NCI-H187 treated with DMSO at 0.1 percent for 48 hours (cell line): ENCODE measurements around the gene ADAM33.

Experiments
- DNase-seq: peaks from one replicate; lab custom pipeline; 2025; lab: John Stamatoyannopoulos, UW

Gene ADAM33

DNA sequence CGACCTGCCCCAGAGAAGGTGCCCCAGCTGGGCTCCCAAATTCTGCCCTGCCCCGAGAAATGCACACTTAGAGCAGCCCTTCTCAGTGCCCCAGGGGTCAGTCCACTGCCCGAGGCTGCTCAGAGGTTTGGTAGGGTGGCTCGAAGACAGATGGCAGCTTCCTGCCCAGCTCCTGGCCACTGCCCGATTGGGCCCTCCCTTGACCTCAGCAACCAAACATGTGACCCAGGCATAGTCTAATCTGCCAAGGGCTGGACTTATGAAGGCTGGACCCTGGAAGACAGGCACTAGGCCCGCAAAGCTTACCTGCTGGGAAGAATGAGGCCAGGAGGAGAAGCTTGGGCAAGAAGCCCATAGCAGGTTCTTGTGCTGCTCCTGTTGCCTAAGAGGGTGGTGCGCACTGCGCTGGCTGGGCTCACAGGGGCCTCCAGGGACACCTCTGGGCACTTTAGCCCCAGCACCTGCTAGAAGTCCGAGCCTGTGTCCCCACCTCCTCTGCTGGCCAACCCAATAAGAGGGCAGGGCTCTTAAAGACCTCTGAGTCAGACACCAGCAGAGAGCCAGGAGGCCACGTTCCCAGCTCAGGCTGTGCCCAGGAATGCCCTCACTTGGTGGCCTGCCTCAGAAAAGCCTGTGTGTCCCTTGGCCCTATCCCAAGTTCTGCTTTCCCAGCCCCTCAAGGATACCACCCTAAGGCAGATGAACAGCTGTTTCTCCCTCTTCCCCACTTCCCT lies 25.1 kb upstream of the ADAM33 start:
- no peak for DNase-seq

- no peak for DNase-seq
Observed at GRCh38 chr20:3705970-3706739, 24.3 kb upstream of the ADAM33 start.

DNA sequence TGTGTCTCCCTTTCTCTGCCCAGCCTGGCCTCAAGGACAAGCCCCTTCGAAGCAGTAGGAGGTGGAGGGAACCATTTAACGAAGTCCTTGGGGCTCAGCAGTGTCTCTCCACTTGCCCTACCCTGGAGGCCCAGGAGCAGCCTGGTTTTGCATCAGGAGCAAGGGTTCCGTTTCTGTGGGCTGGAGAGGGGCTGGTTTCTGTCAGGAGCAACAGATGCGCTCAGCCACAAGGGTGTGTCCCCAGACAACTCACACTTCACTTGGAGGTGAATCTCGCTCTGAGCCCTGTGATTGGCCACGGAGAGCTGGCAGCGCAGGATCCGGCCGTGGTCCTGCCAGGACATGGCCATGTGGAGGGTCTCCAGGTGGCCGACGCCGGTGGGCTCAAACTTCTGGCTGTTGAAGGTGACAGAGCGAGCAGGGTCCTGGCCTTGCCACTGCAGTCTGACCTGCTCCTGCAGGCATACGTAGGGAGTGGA lies 23.7 kb upstream of the ADAM33 start:
- DNase-seq = no peak

- DNase-seq = no peak
Observed at GRCh38 chr20:3704087-3704486, 22.3 kb upstream of the ADAM33 start.

DNA sequence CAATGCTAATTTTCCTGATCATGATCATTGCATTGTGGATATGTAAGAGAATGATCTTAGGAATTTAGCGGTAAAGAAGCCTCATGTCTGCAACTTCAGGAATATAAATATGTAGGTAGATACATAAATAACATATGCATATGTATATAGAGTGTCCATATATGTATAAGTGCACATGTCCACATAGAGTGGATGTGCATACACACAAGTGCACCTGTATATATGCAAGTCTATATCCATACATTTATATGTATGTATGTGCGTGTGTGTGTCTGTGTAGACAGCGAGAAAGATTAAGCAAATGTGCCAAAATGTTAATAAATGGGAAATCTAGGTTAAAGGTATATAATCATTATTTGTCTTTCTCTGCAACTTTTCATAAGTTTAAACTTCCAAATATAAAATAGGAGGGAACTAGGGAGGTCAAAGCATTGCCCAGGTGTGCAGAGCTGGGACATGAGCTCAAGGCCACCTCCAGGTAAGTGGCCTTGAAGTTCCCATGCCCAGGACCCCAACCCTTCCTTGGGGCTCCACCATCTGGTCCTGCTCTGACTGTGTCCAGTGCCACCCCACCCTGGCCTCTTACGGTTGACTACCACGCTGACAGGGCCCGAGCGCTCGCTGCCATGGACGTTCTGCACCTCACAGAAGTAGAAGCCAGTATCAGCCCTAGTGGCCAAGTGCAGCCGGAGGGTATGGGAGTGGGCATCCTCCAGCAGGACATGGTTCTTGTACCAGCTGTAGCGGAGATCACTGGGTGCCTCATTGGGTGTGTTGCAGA lies 21.0 kb upstream of the ADAM33 start:
- DNase-seq = no peak

DNA sequence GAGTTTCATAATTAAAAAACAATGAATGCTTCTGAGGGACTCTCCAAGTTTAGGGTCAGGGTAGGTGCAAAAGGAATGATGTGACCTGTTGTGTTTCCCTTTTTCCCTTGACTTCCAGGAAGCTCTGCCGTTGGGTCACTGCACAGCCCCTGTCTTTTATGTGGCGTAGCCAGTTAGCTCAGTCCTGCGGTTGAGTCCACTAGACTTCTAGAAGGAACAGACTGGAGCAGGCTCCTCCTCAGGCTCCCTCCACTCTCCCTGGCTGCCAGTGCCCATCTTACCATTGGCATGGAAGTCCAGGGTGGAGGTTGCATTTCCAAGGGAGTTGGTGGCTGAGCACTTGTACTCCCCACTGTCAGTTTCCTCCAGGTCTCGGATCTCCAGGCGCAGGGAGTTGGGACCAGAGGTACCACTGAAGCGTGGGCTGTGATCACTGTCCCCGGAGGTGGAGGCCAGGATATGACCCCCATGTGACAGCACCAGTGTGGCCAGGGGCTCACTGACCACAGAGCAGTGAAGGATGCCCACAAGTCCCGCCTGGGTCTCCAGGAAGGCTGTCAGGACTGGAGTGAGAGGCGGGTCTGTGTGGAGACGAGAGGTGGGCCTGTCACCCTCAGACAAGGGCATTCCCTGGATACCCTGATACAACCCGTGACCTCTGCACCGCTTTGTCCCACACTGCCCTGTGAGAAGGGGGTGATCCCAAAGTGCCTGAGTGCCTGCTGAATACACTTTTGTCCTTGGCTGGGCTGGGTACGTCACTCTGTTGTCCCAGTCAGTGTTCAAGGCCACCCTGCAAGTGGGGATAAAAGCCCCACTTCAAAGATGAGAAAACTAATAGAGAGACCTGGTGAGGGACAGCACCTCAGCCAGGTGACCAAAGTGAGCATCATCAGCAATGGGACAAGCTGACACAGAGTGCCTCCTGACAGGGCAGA lies 19.5 kb upstream of the ADAM33 start:
- DNase-seq = no peak

DNA sequence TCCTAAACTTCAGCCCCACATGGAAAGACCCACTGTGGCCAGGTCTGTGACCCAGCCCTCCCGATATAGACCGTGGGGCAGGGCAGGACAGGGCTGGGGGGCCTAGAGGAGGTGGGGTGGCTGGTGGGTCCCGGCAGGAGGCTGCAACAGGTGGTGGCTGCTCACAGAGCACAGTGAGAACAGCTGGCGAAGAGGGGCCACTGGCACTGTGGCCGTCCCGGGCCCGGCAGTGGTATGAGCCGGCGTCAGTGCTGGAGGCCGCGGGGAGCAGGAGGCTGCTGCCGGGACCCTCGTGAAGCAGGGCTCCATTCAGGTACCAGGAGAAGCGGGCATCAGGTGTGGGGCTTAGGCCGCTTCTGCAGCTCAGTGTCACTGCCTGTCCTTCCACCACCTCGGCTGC lies 17.2 kb upstream of the ADAM33 start:
- DNase-seq = no peak

DNA sequence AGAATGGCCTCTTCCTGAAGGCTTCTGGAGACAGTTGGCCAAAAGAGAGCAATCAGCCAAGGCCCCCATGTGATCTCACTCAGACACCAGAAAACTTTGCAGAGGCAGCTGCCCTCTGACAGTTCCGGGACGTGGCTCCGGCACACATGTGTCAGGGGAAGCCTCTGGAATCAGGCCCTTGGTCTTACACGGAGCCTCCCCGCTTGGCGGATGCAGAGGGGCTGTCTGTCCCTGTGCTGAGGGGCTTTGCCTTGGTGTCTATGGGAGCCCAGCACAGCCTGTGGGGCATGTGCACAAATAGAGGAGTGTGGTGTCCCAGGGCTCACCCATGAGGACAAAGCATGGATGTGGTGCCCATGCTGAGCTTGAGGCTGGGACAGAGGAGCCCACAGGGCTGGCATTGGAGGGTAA lies 16.8 kb upstream of the ADAM33 start:
- DNase-seq = no peak

DNA sequence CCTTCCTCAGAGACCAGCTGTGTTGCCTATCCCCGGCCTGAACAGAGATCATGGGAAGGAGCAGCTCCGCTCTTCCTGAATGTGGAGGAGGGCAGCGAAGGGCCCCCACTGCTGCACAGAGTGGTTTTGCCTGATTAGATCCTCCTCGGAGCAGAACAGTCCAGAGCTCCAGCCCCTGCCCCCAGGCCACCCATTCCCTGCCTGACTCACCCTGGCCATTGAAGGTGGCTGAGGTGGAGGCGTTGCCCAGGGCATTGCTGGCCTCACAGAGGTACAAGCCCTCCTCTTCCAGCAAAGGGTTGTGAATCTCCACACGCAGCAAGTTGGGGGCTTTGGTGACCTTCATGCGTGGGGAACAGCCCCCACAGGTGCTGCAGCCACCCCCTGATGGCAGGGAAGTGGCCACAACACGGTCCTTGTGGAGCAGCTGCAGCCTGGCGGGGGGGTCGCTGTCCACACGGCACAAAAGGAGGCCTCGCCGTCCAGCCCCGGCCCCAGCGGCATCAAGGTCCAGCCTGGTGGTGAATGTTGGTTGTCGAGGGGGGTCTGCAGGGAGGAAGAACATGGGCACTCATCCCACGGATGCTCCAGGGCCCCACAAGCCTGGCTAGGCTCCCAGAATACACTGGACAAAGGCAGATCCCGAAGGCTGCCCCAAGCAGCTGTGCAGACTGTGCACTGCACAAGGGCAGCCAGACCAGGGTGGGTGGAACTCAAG lies 15.9 kb upstream of the ADAM33 start:
- DNase-seq = no peak

DNA sequence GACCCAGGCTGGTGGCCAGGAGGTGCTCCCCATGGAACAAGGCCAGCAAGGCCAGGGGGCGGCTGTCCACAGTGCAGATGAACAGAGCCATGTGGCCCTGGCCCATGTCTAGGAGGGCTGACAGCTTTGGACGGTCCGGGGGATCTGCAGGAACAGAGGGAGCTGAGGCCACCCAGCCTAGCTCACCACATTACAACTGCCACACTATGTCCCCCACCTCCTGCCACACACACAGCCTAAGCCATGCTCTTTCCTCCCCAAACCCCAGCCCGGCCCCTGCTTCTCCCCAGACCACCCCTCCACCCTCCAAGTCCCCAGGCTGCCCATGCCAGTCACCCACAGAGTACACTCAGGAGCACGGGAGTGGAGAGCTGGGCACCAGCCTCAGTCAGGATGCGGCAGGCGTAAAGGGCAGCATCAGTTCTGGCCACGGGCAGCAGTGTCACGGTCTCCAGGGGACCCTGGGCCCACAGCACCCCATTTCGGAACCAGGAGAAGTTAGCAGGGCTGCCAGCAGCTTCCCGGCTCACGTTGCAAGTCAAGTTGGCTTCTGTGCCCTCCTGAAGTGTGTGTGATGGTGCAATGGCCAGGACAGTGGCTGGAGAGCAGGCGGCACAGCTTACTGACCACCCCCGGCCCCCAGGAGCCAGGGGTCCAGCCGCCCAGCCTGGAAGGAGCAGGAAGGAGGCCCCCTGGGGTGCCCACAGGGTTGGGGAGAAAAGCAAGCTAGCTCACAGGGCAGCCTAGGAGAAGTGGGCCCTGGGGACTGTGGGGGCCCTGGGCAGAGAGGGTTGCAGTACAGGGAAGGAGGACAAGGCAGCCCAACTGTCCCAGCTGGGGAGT lies 15.2 kb upstream of the ADAM33 start:
- no peak for DNase-seq

- DNase-seq = no peak
Observed at GRCh38 chr20:3696200-3696599, 14.4 kb upstream of the ADAM33 start.

GRCh38 chr20:3694864-3695263 lies 13.1 kb upstream of the ADAM33 start:
- DNase-seq = no peak

- no peak for DNase-seq
Observed at GRCh38 chr20:3693376-3693775, 11.6 kb upstream of the ADAM33 start.

DNA sequence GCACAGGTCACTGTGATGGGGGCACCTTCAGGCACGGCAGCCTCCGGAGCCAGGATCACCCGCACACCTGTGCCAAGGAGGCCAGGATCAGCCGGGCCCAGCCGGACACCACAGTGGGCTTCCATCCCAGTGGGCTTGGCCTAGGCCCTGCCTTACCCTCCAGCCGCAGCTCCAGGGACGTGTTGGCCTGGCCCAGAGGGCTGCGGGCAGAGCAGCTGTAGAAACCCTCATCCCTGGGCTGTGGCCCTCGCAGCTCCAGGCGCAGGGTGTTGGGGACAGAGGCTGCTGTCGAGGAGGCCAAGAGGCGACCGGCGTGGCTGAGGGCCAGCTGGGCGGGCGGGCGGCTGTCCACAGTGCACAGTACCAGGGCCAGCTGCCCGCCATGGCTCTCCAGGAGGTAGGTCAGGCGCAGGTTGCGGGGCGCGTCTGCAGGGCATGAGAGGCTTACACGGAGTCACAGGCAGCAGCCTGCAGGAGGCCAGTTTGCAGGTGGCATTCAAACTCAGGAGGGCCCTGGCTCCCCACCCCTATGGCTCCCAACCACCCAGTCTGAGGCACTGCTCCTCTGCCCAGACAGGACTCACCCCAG lies 11.0 kb upstream of the ADAM33 start:
- no peak for DNase-seq

- no peak for DNase-seq
Observed at GRCh38 chr20:3691897-3692296, 10.1 kb upstream of the ADAM33 start.

DNA sequence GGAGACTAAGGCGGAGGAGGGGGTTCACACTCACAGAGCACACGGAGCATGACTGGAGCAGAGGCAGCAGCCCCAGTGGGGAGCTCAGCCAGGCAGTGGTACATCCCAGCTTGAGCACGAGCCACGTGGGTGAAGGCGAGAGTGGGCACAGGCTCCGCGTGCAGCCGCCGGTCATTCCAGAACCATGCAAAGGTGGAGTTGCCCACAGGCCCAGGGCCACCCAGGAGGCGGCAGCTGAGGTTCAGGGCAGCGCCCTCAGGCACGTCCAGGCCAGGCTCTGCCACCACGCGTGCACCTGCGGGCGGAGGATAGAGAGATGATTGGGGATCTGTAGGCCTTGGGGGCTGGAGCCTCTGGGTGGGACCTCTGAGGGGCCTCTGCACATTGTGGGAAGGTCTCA lies 9.5 kb upstream of the ADAM33 start:
- DNase-seq = no peak

DNA sequence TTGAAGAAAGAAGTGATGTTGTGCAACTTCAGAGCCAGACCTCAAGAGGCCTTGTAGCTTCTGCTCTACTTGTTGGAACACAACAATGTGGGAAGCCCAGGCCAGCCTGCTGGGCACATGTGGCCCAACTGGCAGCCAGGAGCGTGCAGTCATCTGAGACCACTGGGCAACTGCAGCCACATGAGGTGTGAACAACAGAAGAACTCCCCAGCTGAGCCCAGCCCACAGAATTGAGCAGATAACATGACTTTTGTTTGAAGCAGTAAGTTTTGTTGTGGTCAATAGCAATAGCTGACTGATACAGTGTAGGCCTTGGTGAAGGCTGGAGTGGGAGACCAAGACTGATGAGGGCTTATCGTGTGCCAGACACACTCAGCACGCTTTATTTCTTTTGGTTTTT lies 8.6 kb upstream of the ADAM33 start:
- no peak for DNase-seq

DNA sequence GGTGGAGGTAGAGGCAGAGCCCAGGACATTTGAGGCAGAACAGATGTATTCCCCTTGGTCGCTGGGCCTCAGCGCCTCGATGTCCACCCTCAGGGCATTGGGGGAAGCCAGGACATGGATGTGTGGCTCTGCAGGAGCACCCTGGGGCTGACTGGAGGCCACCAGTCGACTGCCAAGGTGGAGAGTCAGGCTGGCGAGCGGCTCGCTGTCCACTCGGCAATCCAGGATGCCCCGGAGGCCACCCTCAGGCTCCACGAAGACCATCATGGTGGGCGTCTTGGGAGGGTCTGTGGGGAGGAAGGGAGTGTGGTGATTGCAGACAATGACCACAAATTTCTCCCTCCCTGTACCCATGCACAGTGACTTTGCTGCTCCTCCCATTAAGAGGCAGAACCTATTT lies 8.2 kb upstream of the ADAM33 start:
- DNase-seq = no peak

- DNase-seq = no peak
Observed at GRCh38 chr20:3687655-3688054, 5.8 kb upstream of the ADAM33 start.

DNA sequence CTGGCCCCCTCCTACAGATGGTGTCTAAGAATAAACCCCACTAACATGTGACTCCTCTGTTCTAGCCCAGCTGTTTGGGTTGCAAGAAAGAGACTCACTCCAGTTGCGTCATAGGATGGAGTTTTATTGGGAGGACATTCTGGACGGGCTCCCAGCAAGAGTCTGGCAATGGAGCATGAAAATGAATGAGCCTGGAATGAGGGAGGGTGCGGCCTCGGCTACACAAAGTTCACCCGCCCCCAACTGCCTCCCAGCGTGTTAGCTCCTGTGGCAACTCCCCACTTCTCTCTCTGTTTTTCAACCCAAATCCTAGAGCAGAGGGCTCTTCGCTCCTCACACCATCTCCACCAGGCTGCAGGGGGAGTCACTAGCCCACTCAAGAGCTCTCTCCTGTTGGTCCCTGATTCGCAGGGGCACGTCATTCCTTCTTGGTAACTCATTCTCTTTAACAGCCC lies 5.1 kb upstream of the ADAM33 start:
- DNase-seq = no peak
